ENCODE data around the gene FAIM.
A peak's percentile ranks its signal among the peaks of the same experiment; 100 is the strongest.

FAIM gene

GRCh38 chr3:138609898-138610266, 1.3 kb downstream of the FAIM start:
- H3K4me3 ChIP-seq (ENCODE audit: control insufficient read depth, low read depth, low read length), result no peak overlapping the region; the same call in 1 of the 2 replicates
- no peak for DNase-seq (ENCODE audit: low read depth)
- TF ChIP-seq, protein P1, sequence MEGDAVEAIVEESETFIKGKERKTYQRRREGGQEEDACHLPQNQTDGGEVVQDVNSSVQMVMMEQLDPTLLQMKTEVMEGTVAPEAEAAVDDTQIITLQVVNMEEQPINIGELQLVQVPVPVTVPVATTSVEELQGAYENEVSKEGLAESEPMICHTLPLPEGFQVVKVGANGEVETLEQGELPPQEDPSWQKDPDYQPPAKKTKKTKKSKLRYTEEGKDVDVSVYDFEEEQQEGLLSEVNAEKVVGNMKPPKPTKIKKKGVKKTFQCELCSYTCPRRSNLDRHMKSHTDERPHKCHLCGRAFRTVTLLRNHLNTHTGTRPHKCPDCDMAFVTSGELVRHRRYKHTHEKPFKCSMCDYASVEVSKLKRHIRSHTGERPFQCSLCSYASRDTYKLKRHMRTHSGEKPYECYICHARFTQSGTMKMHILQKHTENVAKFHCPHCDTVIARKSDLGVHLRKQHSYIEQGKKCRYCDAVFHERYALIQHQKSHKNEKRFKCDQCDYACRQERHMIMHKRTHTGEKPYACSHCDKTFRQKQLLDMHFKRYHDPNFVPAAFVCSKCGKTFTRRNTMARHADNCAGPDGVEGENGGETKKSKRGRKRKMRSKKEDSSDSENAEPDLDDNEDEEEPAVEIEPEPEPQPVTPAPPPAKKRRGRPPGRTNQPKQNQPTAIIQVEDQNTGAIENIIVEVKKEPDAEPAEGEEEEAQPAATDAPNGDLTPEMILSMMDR (IDR thresholded peaks at IDR 0.05; ENCODE audit: control insufficient read depth, insufficient read depth, low read depth, low read length, missing control alignments), result no peak

- DNase-seq (ENCODE audit: low read depth), result no peak
- TF ChIP-seq, protein P1 (IDR thresholded peaks at IDR 0.05; ENCODE audit: control insufficient read depth, insufficient read depth, low read depth, low read length, missing control alignments), result no peak
- no peak overlapping the region for H3K4me3 ChIP-seq (ENCODE audit: control insufficient read depth, low read depth, low read length)
Observed at GRCh38 chr3:138615462-138615861, 6.9 kb downstream of the FAIM start.

DNA sequence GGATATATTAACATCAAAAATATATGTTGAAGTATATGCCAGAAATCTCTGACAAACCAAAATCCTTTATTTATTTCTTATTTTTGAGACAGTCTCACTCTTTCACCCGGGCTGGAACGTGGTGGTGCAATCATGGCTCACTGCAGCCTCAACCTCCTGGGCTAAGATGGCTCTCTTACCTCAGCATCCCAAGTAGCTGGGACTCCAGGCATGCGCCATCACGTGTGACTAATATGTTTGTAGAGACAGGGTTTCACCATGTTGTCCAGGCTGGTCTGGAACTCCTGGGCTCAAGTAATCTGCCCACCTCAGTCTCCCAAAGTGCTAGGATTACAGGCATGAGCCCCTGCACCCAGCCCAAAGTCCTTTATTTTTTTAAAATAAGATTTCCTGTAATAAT, 11.9 kb downstream of the FAIM start:
- DNase-seq (ENCODE audit: low read depth), result no peak
- H3K4me3 ChIP-seq (ENCODE audit: control insufficient read depth, low read depth, low read length), result no peak overlapping the region
- TF ChIP-seq, protein P1 (IDR thresholded peaks at IDR 0.05; ENCODE audit: control insufficient read depth, insufficient read depth, low read depth, low read length, missing control alignments), result no peak

DNA sequence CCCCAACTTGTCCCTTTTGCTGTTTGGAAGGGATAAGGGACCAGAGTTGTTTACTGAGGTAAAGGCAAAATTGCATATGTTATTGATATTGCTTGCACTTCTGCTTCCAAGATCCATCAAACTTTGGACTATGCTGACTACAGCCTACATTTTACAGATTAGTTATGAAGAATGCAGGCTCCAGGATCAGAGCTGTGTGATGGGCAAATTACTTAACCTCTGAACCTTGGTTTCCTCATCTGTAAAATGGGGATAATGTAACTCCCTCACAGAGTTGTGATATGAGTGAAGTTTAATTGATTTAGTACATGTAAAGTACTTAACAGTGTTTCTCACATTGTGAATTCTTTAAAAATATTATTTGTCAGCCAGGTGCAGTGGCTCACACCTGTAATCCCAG, 15.9 kb downstream of the FAIM start:
- no peak overlapping the region for H3K4me3 ChIP-seq (ENCODE audit: control insufficient read depth, low read depth, low read length)
- TF ChIP-seq, protein P1 (IDR thresholded peaks at IDR 0.05; ENCODE audit: control insufficient read depth, insufficient read depth, low read depth, low read length, missing control alignments), result no peak
- no peak for DNase-seq (ENCODE audit: low read depth)

- DNase-seq (ENCODE audit: low read depth), result peak; percentile 11
- H3K4me3 ChIP-seq (ENCODE audit: control insufficient read depth, low read depth, low read length), result no peak overlapping the region
- TF ChIP-seq, protein P1 (IDR thresholded peaks at IDR 0.05; ENCODE audit: control insufficient read depth, insufficient read depth, low read depth, low read length, missing control alignments), result no peak
Observed at GRCh38 chr3:138625707-138626365, 17.3 kb downstream of the FAIM start.

GRCh38 chr3:138629526-138629925, 21.0 kb downstream of the FAIM start:
- H3K4me3 ChIP-seq (ENCODE audit: control insufficient read depth, low read depth, low read length), result no peak overlapping the region
- TF ChIP-seq, protein P1 (IDR thresholded peaks at IDR 0.05; ENCODE audit: control insufficient read depth, insufficient read depth, low read depth, low read length, missing control alignments), result no peak
- no peak for DNase-seq (ENCODE audit: low read depth)
